ENCODE data around the gene PYHIN1. TPM values are rescaled to one million over a fixed set of nuclear protein-coding genes. Genes with fewer than 3 reads are reported as not detected.

PYHIN1 gene
- polyA plus RNA-seq, 4 donors, result 0.11 to 0.45 (median 0.21) TPM; not detected in 1

DNA sequence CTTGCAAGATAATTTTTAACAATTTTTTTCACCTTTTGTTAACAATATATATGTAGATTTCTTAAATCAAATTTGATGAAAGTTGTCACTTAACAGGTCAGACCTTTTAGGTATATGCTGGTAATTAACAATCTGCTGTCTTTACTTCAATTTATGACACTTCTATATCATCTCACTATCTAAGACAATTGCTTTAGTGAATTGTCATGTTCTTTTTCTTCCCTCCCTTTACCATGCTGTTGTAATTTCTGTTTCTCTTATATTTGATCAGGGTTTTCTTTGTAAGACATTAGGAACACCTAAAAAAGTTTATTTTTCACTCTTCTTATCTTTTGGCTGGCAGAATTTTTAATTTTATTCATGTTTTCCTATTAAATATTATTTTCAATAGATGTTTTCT, 80.4 kb downstream of the PYHIN1 start:
- no peak for DNase-seq (ENCODE audit: low read depth in 4 of 4, low spot score in 3 of 4)

DNA sequence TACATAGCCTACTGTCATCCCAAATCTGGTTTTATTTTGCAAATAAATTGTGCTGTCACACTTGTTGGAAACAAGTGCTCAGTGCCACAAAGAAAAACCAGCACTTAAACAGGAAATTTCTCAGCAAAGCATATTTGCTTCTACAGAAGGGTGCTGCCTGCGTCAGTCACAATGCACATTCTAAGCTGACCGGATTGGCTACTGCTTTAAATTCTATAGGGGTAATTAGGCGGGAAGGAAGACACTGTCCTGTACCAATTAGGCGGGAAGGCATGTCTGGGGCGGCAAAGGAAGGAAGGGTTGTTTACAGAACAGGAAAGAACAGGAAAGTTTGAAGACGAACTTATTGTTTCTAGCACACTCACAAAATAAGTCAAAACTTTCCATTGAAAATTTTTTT, 81.1 kb downstream of the PYHIN1 start:
- DNase-seq (ENCODE audit: low read depth in 4 of 4, low spot score in 3 of 4), result no peak

DNA sequence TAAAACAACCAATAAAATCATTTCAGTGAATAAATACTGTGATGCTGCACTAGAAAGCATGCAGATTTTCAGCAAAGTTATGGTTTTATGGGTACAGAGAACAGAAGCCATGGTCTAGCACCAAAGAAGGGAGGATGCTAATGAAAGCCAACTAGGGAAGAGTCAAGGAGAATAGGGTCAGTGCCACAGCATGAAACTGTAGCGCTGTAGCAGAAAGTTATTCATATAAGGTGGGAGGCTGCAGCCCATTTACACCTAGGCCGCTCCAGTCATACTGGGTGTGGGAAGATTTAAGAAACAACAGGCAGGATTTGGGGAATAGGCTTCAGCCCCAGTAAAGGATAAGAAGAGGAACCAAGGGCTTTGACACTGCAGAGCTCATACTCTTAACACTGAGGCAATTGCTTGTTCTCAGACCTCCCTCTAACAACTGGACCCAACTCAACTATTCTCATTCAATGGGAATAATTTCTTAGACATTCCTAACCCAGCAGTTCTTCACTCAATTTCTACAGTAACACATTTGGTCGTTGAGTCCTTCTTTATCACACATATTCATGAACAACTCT, 82.7 kb downstream of the PYHIN1 start:
- DNase-seq (ENCODE audit: low read depth in 4 of 4, low spot score in 3 of 4), result no peak

DNA sequence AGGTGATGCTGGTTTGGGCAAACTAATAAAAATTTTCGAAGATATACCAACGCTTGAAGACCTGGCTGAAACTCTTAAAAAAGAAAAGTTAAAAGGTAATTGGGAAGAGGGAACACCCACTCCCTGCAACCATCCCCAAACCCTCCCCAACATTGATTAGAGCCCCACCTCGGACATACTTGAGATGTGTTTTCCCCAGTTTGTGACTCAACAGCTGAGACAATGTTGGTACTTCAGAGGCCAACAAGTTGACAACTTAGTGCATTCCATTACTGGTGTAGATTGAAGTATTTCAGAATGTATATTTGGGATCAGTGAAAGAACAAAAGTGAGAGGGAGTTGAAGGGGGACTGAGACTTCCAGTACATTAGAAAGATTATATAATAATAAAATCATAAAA, 83.5 kb downstream of the PYHIN1 start:
- DNase-seq (ENCODE audit: low read depth in 4 of 4, low spot score in 3 of 4), result no peak

DNA sequence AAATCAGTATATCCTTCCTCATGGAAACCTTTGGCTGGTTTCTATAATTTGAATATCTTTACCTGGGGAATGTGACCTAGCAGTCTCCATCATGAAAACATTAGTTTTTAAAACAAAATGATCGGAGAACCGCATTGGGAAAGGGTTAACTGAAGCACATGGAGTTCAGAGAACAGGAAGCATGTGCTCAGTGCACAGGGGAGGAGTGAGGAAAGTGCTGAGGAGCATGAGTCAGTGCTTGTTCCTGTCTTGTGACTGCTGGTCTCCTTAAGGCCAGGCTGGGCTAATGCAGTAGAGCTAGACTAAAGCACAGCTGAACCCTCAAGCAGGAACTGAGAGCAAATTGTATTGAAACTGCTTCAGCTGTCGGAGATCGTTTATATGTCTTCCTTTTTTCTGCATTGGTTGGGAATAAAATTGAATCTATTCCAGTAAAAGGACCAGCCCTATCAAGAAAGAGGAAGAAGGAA, 84.1 kb downstream of the PYHIN1 start:
- DNase-seq (ENCODE audit: low read depth in 4 of 4, low spot score in 3 of 4), result no peak

DNA sequence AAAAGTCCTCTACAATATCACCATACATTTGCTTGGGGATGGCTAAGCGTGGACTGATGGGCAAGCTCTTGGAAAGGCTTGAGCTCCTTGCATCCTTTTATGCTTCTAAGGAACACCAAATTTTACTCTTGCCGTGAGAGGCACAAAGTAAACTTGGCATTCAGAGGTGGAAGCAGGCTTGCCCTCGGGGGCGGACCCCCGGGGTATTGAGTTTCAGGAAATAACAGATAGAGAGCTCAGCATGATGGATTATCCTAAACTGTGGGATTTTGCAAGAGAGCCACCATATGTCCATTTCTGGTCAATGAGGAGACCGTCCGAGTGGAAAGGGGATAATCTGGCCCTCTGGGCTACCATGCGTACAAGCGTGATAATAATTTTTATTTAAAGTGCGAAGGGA, 92.4 kb downstream of the PYHIN1 start:
- DNase-seq (ENCODE audit: low read depth in 4 of 4, low spot score in 3 of 4), result no peak

DNA sequence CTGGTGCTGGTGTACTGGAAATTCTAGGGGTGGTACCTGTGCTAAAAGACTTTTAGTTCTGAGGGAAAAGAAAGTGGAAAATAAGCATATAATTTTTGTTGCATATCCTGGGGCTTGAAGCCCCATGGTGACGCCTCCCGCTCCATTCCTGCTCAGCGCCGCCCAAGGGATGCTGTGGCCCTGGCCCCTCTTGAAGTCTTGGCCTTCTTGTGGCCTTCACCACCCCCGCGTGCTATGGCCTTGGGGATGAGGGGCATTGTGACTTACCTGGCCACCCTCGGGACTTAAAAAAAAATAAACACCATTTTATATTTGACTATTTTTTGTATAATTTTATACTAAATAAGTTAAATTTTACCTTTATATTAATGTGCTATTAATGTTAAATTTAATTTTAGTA, 93.7 kb downstream of the PYHIN1 start:
- DNase-seq (ENCODE audit: low read depth in 4 of 4, low spot score in 3 of 4), result no peak

Other genes starting within 250 kb of the PYHIN1 start
- 10 to 100 TPM in 1 of 4 donors, 1 to 10 TPM in 3; 1.1 to 11.4 (median 1.4) TPM for gene SPTA1, start 244.8 kb upstream of the PYHIN1 start, polyA plus RNA-seq (ENCODE audit: insufficient read length in 4 of 4)
- gene OR6K2, start 230.9 kb upstream of the PYHIN1 start, polyA plus RNA-seq (ENCODE audit: insufficient read length in 4 of 4), result not detected
- under 1 TPM in 3 of 4 donors, not detected in 1; 0.08 to 0.13 (median 0.10) TPM for gene OR6K3, start 210.8 kb upstream of the PYHIN1 start, polyA plus RNA-seq (ENCODE audit: insufficient read length in 4 of 4)
- gene OR6K6, start 176.8 kb upstream of the PYHIN1 start, polyA plus RNA-seq (ENCODE audit: insufficient read length in 4 of 4), result not detected
- not detected for gene OR6N1, start 159.4 kb upstream of the PYHIN1 start, polyA plus RNA-seq (ENCODE audit: insufficient read length in 4 of 4)
- not detected for gene OR6N2, start 150.3 kb upstream of the PYHIN1 start, polyA plus RNA-seq (ENCODE audit: insufficient read length in 4 of 4)
- gene MNDA, start 100.2 kb upstream of the PYHIN1 start, polyA plus RNA-seq (ENCODE audit: insufficient read length in 4 of 4), result 1 to 10 TPM; 3.3 to 5.4 (median 5.0) TPM
- gene IFI16, start 78.4 kb downstream of the PYHIN1 start, polyA plus RNA-seq (ENCODE audit: insufficient read length in 4 of 4), result 10 to 100 TPM; 66.4 to 94.3 (median 68.5) TPM
- under 1 TPM in 2 of 4 donors, not detected in 2; 0.21 to 0.30 TPM for gene AIM2, start 145.2 kb downstream of the PYHIN1 start, polyA plus RNA-seq (ENCODE audit: insufficient read length in 4 of 4)
- 10 to 100 TPM in 1 of 4 donors, under 1 TPM in 3; 0.08 to 11.4 (median 0.83) TPM for gene CADM3, start 240.1 kb downstream of the PYHIN1 start, polyA plus RNA-seq (ENCODE audit: insufficient read length in 4 of 4)

All from left renal pelvis (tissue), 4 donors.